H1 (cell line): ENCODE measurements around the gene LBH. TPM values are rescaled to one million over a fixed set of nuclear protein-coding genes. Genes with fewer than 3 reads are reported as not detected.

ENCODE experiments used
- CTCF ChIA-PET: fragments of 300-600 bp; sonication (Branson Sonifier 250); formaldehyde crosslinking; loops from one replicate; lab custom pipeline; 2021; ENCODE audit not compliant: partially characterized antibody; lab: Charles Lee
- POLR2A ChIA-PET: fragments of 300-600 bp; sonication (Branson Sonifier 250); formaldehyde crosslinking; loops from one replicate; lab custom pipeline; 2021; ENCODE audit warnings: inconsistent platforms; ENCODE audit not compliant: partially characterized antibody; lab: Charles Lee
- DNase-seq, 2 experiments: peaks; one replicate each; pipeline versions ENCODE4 v3.0.0 to v3.0.0-alpha.2; 2010 to 2022; ENCODE audit warnings: low spot score in 2 of 2, low read depth in 1 of 2, mixed read lengths in 1 of 2
- FAIRE-seq: peaks from 2 replicates; lab custom pipeline; 2011; peaks lifted over from hg19 to GRCh38; lab: Jason Lieb, UNC
- H2AFZ ChIP-seq: 2 replicates; pipeline ENCODE4 v1.8.1; 2012; ENCODE audit warnings: low read length, inconsistent platforms
- H2AK5ac ChIP-seq: 2 replicates; pipeline ENCODE4 v1.6.1; 2013; ENCODE audit warnings: low read depth, low read length
- H2BK120ac ChIP-seq: replicated peaks from 2 replicates; pipeline ENCODE3; 2013; ENCODE audit warnings: low read depth, low read length, inconsistent platforms
- H2BK12ac ChIP-seq: 2 replicates; pipeline ENCODE4 v1.6.1; 2013; ENCODE audit warnings: low read depth, low read length
- H2BK15ac ChIP-seq: 2 replicates; pipeline ENCODE4 v1.6.1; 2013; ENCODE audit warnings: low read length
- H2BK20ac ChIP-seq: 2 replicates; pipeline ENCODE4 v1.6.1; 2013; ENCODE audit warnings: low read length
- H2BK5ac ChIP-seq: 2 replicates; pipeline ENCODE4 v1.6.1; 2013; ENCODE audit warnings: low read depth, low read length
- H3K14ac ChIP-seq: 2 replicates; pipeline ENCODE4 v1.6.1; 2013; ENCODE audit warnings: inconsistent platforms; ENCODE audit not compliant: insufficient read length
- H3K18ac ChIP-seq: 2 replicates; pipeline ENCODE4 v1.6.1; 2013; ENCODE audit warnings: low read length; ENCODE audit errors: extremely low read depth
- H3K23ac ChIP-seq: 2 replicates; pipeline ENCODE4 v1.6.1; 2013; ENCODE audit warnings: inconsistent platforms; ENCODE audit not compliant: insufficient read length
- H3K23me2 ChIP-seq: 2 replicates; pipeline ENCODE4 v1.6.1; 2013; ENCODE audit warnings: low read depth, low read length
- H3K27ac ChIP-seq: 2 replicates; pipeline ENCODE4 v1.6.1; 2011; ENCODE audit warnings: low read depth, low read length, inconsistent platforms
- H3K27me3 ChIP-seq, 4 experiments: replicated peaks in 1 of 4; 1 replicate in 1 of 4; 2 replicates in 3 of 4; pipeline versions ENCODE4 v1.6.1 to v1.8.1; 2011 to 2013; ENCODE audit warnings: low read length in 3 of 4, mild to moderate bottlenecking in 3 of 4, inconsistent platforms in 2 of 4, mixed read lengths in 2 of 4, moderate library complexity in 1 of 4; ENCODE audit not compliant: control insufficient read depth in 3 of 4, insufficient read depth in 3 of 4; ENCODE audit errors: extremely low read depth in 1 of 4
- H3K36me3 ChIP-seq, 4 experiments: 2 replicates each; pipeline versions ENCODE4 v1.6.1 to v1.8.1; 2011 to 2013; ENCODE audit warnings: mild to moderate bottlenecking in 4 of 4, low read length in 3 of 4, moderate library complexity in 2 of 4, control low read depth in 1 of 4, inconsistent platforms in 1 of 4; ENCODE audit not compliant: insufficient read depth in 4 of 4, control insufficient read depth in 2 of 4
- H3K4ac ChIP-seq: replicated peaks from 2 replicates; pipeline ENCODE3; 2013; ENCODE audit warnings: low read length, low read depth, mixed read lengths, inconsistent platforms; ENCODE audit not compliant: insufficient read length
- H3K4me1 ChIP-seq, 4 experiments: replicated peaks in 1 of 4; 1 replicate in 1 of 4; 2 replicates in 3 of 4; pipeline versions ENCODE4 v1.6.1 to v1.8.1; 2011 to 2013; ENCODE audit warnings: low read length in 3 of 4, inconsistent platforms in 2 of 4, mixed read lengths in 1 of 4; ENCODE audit not compliant: insufficient read depth in 4 of 4, control insufficient read depth in 3 of 4
- H3K4me2 ChIP-seq, 2 experiments: 2 replicates each; pipeline versions ENCODE4 v1.6.1 to v1.8.1; 2011 to 2013; ENCODE audit warnings: low read depth in 2 of 2, low read length in 2 of 2, control low read depth in 1 of 2, inconsistent platforms in 1 of 2, mild to moderate bottlenecking in 1 of 2; ENCODE audit not compliant: insufficient read depth in 1 of 2
- H3K4me3 ChIP-seq, 4 experiments: fragments of 200-600, 300-600 bp in 1 of 4; sonication (generic), shearing (Covaris generic), sonication (Bioruptor Twin) in 1 of 4; 2 replicates each; pipeline versions ENCODE4 v1.5.1 to v1.8.1; 2011 to 2016; ENCODE audit warnings: low read length in 4 of 4, low read depth in 3 of 4, control low read depth in 2 of 4, inconsistent platforms in 2 of 4, mild to moderate bottlenecking in 2 of 4, mixed read lengths in 1 of 4, moderate library complexity in 1 of 4; ENCODE audit not compliant: insufficient read depth in 2 of 4; ENCODE audit errors: extremely low read depth in 1 of 4
- H3K56ac ChIP-seq: replicated peaks from 2 replicates; pipeline ENCODE3; 2013; ENCODE audit warnings: low read depth, mild to moderate bottlenecking, mixed read lengths, low read length, inconsistent platforms; ENCODE audit not compliant: insufficient read length
- H3K79me1 ChIP-seq: 2 replicates; pipeline ENCODE4 v1.6.1; 2013; ENCODE audit warnings: low read depth, low read length, control low read depth
- H3K79me2 ChIP-seq, 2 experiments: 2 replicates each; pipeline versions ENCODE4 v1.6.1 to v1.8.1; 2012 to 2013; ENCODE audit warnings: low read length in 2 of 2, mild to moderate bottlenecking in 2 of 2, inconsistent platforms in 1 of 2; ENCODE audit not compliant: insufficient read depth in 2 of 2, control insufficient read depth in 1 of 2
- H3K9ac ChIP-seq, 4 experiments: replicated peaks in 1 of 4; 1 replicate in 1 of 4; 2 replicates in 3 of 4; pipeline versions ENCODE4 v1.6.1 to v1.8.1; 2011 to 2013; ENCODE audit warnings: low read depth in 3 of 4, low read length in 3 of 4, control low read depth in 2 of 4, mild to moderate bottlenecking in 2 of 4, moderate library complexity in 2 of 4, inconsistent platforms in 1 of 4; ENCODE audit errors: extremely low read depth in 1 of 4
- H3K9me3 ChIP-seq, 2 experiments: 2 replicates each; pipeline versions ENCODE4 v1.6.1 to v1.8.1; 2012 to 2013; ENCODE audit warnings: mild to moderate bottlenecking in 2 of 2, moderate library complexity in 2 of 2, control low read depth in 1 of 2, inconsistent platforms in 1 of 2, low read depth in 1 of 2, low read length in 1 of 2, mixed read lengths in 1 of 2; ENCODE audit not compliant: insufficient read depth in 2 of 2
- H4K20me1 ChIP-seq, 2 experiments: replicated peaks in 1 of 2; 2 replicates each; pipeline versions ENCODE3 to v1.8.1; 2011 to 2013; ENCODE audit warnings: inconsistent platforms in 2 of 2, low read length in 2 of 2, mild to moderate bottlenecking in 1 of 2; ENCODE audit not compliant: insufficient read depth in 2 of 2, control insufficient read depth in 1 of 2
- H4K5ac ChIP-seq: 2 replicates; pipeline ENCODE4 v1.6.1; 2013; ENCODE audit warnings: low read length, low read depth, mixed read lengths, inconsistent platforms; ENCODE audit not compliant: insufficient read length
- H4K8ac ChIP-seq: 2 replicates; pipeline ENCODE4 v1.8.0; 2013; ENCODE audit warnings: mild to moderate bottlenecking, moderate library complexity, low read length, inconsistent platforms; ENCODE audit not compliant: insufficient read depth; ENCODE audit errors: extremely low read depth
- H4K91ac ChIP-seq: replicated peaks from 2 replicates; pipeline ENCODE3; 2013; ENCODE audit warnings: low read length, mixed read lengths, inconsistent platforms; ENCODE audit not compliant: insufficient read length
- CBX8 ChIP-seq: fragments of 300-800, 300-1000 bp; sonication (generic); IDR thresholded peaks from 2 replicates; pipeline ENCODE4 v1.7.1; 2016; ENCODE audit warnings: low read depth, low read length, borderline replicate concordance
- EZH2 ChIP-seq: fragments of 200-600 bp; sonication (generic); IDR thresholded peaks from 2 replicates; pipeline ENCODE4 v1.7.1; 2012; ENCODE audit warnings: low read depth, mild to moderate bottlenecking, moderate library complexity, low read length, inconsistent platforms; ENCODE audit not compliant: severe bottlenecking
- HDAC2 ChIP-seq, 2 experiments: fragments of 300-600 bp in 1 of 2; sonication (generic) in 1 of 2; IDR thresholded peaks; 2 replicates each; pipeline ENCODE4 v1.6.1; 2011 to 2012; ENCODE audit warnings: low read depth in 2 of 2, low read length in 2 of 2, mild to moderate bottlenecking in 2 of 2, moderate library complexity in 2 of 2, borderline replicate concordance in 1 of 2, inconsistent platforms in 1 of 2
- JUND ChIP-seq: IDR thresholded peaks from 2 replicates; pipeline ENCODE4 v1.6.1; 2011; ENCODE audit warnings: mild to moderate bottlenecking, improper control_type of control experiment, low read length
- MAFK ChIP-seq: IDR thresholded peaks from 2 replicates; pipeline ENCODE4 v1.6.1; 2012; ENCODE audit warnings: low read depth, mild to moderate bottlenecking, improper control_type of control experiment, low read length
- NRF1 ChIP-seq: IDR thresholded peaks from 2 replicates; pipeline ENCODE4 v1.6.1; 2011; ENCODE audit warnings: mild to moderate bottlenecking, low read depth, low read length, improper control_type of control experiment
- SIRT6 ChIP-seq: IDR thresholded peaks from one replicate; pipeline ENCODE4 v1.7.1; 2012; ENCODE audit warnings: low read length, inconsistent platforms
- SP2 ChIP-seq: IDR thresholded peaks from 2 replicates; pipeline ENCODE4 v1.6.1; 2012; ENCODE audit warnings: mild to moderate bottlenecking, low read length, inconsistent platforms
- TBP ChIP-seq: IDR thresholded peaks from 2 replicates; pipeline ENCODE4 v1.6.1; 2011; ENCODE audit warnings: low read depth, low read length, improper control_type of control experiment
- TCF12 ChIP-seq: IDR thresholded peaks from 2 replicates; pipeline ENCODE4 v1.6.1; 2011; ENCODE audit warnings: low read depth, mild to moderate bottlenecking, low read length
- USF2 ChIP-seq: IDR thresholded peaks from 2 replicates; pipeline ENCODE4 v1.6.1; 2011; ENCODE audit warnings: low read length, improper control_type of control experiment
- WGBS, 2 experiments: shearing (Covaris generic) in 1 of 2; methylation state at CpG; one replicate each; pipeline versions ENCODE4 v1.1.6 to v1.1.7; 2013 to 2015; ENCODE audit warnings: low lambda C conversion rate in 2 of 2, mixed read lengths in 2 of 2, inconsistent platforms in 1 of 2, low coverage in 1 of 2, missing lambda C conversion rate in 1 of 2; ENCODE audit not compliant: insufficient replicate concordance in 2 of 2, insufficient coverage in 1 of 2, insufficient read length in 1 of 2; ENCODE audit errors: extremely low coverage in 1 of 2, missing lambda C conversion rate in 1 of 2; 5-methylcytosine and 5-hydroxymethylcytosine counted together
- polyA plus RNA-seq, 7 experiments: library from polyadenylated mRNA; depleted of rRNA in 3 of 7; stranded (reverse) in 5 of 7; unstranded in 2 of 7; fragments of >200 nt in 5 of 7; fragments of 200-250 nt in 2 of 7; gene quantifications; 1 replicate in 5 of 7; 2 replicates in 1 of 7; 4 replicates in 1 of 7; pipeline versions ENCODE4 v1.2.1 to v1.2.3, GENCODE V29; 2011 to 2013; ENCODE audit warnings: missing spikeins in 2 of 7, mixed read lengths in 2 of 7
- total RNA-seq: library from RNA; stranded (reverse); fragmentation: NEBNext Ultra II Directional; extraction: Animal tissue kit (Norgen Biotek cat#: 25700); gene quantifications from 2 replicates; pipeline ENCODE4 v1.2.1, GENCODE V29; 2021

LBH gene
- total and polyA plus RNA-seq, 2 of the 8 experiments (the other 6 are each of a cell fraction or from before 2014, with no cell fraction given): 25.7 to 34.5 TPM

- no peak overlapping the region for H2BK20ac ChIP-seq
- DNase-seq (no peak), FAIRE-seq (no peak)
- H4K8ac ChIP-seq: no peak overlapping the region
- POLR2A ChIA-PET: interaction anchor here (0.9 kb wide), 1 partner anchor 12 kb away, joined by 4 read pairs; no protein-coding TSS in a partner anchor
- H2BK15ac ChIP-seq: no peak overlapping the region
- no peak overlapping the region for H3K4me2 ChIP-seq
- H3K14ac ChIP-seq: no peak overlapping the region
- no peak overlapping the region for H3K9ac ChIP-seq
- no peak overlapping the region for H2AK5ac ChIP-seq
- peaks cover 2% of the 10 kb centered on the region in 2 experiments for H4K20me1 ChIP-seq
- peaks cover 5% of the 10 kb centered on the region for H3K23me2 ChIP-seq
- no peaks in the 10 kb centered on the region for H3K79me1 ChIP-seq
- CTCF ChIA-PET: interaction anchor here (0.6 to 5.4 kb wide), 14 partner anchors 15 to 474 kb away, joined by 3 to 74 read pairs (median 4); no protein-coding TSS in a partner anchor
- H3K56ac ChIP-seq: no peak overlapping the region
- H3K79me2 ChIP-seq: no peaks in the 10 kb centered on the region; a peak in 1 of 4 replicates
- no peak overlapping the region for H2BK120ac ChIP-seq
- H3K4ac ChIP-seq: no peak overlapping the region
- no peak overlapping the region for H3K23ac ChIP-seq
- H3K4me1 ChIP-seq: peaks cover 0 to 7% (median 4%) of the 10 kb centered on the region in 4 experiments; a peak in 3 of 7 replicates
- H3K9me3 ChIP-seq: no peaks in the 10 kb centered on the region
- WGBS, 2 experiments: 87% methylated on average over 8 of the region's 8 CpGs; no CpG with 5 or more reads in 1 of the 2 experiments
- peaks cover 0 to 3% (median under 1%) of the 10 kb centered on the region in 4 experiments; a peak in 5 of 7 replicates for H3K27me3 ChIP-seq
- no peak overlapping the region for H4K91ac ChIP-seq
- H2BK5ac ChIP-seq: no peak overlapping the region
- H3K27ac ChIP-seq: no peak overlapping the region
- no peak overlapping the region for H2BK12ac ChIP-seq
- H2AFZ ChIP-seq: no peak overlapping the region
- H3K36me3 ChIP-seq: peaks cover 0 to 3% (median under 1%) of the 10 kb centered on the region in 4 experiments; a peak in 1 of 8 replicates
- no peak overlapping the region for H3K4me3 ChIP-seq
- H4K5ac ChIP-seq: no peak overlapping the region
- no peak overlapping the region for H3K18ac ChIP-seq
- no peak for TF ChIP-seq TCF12
- TF ChIP-seq USF2: no peak
- TF ChIP-seq MAFK: no peak
- no peak for TF ChIP-seq SIRT6
- TF ChIP-seq EZH2: no peak
- no peak for TF ChIP-seq SP2
- TF ChIP-seq HDAC2 (IDR thresholded peaks at IDR 0.05; ENCODE audit: borderline replicate concordance in 1 of 2, low read depth in 2 of 2, low read length in 2 of 2): no peak
- no peak for TF ChIP-seq NRF1
- no peak for TF ChIP-seq TBP
- no peak for TF ChIP-seq JUND
- TF ChIP-seq CBX8: no peak
These were observed 6.1 kb downstream of the LBH start for GRCh38 chr2:30237239-30237965.
